ENCODE measurements around the gene RTL3.

The RTL3 gene

GRCh38 chrX:78614264-78614663 is 44.9 kb downstream of the RTL3 start:
- no peak for DNase-seq
